ENCODE data around the gene DLG2.

DNA sequence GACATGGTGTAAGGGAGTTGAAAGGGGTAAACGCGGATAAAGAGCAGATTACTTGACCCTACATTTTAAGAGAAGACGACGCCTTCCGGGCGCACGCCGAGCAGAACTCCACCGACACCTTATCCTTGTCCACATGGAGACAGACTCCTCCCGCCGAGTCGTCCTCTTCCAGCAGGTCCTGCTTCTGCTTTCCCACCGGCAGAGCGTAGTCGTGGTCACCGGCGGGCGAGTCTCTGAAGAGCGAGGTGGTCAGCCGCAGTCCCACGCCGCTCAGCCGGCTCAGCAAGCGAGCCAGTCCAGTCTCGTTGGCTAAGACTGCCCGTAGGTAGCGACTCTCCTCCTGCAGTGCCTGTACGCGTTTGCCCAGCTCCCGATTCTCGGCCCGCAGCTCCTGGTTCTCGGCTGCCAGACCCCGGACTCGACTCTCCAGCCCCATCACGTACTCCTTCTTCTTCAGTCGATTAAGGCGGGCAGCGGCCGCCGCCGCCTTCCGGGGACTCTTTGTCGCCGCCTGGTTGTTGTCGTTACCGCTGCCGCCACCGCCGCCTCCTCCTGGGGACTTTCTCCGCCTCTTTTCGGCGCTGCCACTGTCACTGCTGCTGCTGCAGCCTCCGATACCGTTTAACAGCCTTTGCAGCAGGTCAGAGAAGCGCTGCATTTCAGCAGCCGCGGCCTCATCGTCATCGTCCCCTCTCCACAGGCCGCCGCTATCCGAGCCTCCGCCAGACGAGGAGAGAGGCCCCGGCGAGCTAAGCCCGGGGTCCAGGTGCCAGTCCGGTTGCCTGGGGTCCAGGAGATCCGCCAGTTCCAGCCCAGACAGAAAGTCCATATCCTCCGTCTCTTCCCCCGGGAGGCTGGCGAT is 36.8 kb upstream of the DLG2 start:
- TF ChIP-seq CTCF (IDR thresholded peaks at IDR 0.05; ENCODE audit: insufficient read depth, low read length) (peak; percentile 35), POLR2AphosphoS5 (IDR thresholded peaks at IDR 0.05; ENCODE audit: low read depth) (peak; percentile 18; the same call in 1 of the 2 replicates), SPI1 (IDR thresholded peaks at IDR 0.05; ENCODE audit: borderline replicate concordance, low read depth) (no peak), GABPA (IDR thresholded peaks at IDR 0.05; ENCODE audit: low read depth) (0 out of 2 replicates have a peak, but pooled peaks have one; percentile 27)
- TF ChIP-seq, protein P1, sequence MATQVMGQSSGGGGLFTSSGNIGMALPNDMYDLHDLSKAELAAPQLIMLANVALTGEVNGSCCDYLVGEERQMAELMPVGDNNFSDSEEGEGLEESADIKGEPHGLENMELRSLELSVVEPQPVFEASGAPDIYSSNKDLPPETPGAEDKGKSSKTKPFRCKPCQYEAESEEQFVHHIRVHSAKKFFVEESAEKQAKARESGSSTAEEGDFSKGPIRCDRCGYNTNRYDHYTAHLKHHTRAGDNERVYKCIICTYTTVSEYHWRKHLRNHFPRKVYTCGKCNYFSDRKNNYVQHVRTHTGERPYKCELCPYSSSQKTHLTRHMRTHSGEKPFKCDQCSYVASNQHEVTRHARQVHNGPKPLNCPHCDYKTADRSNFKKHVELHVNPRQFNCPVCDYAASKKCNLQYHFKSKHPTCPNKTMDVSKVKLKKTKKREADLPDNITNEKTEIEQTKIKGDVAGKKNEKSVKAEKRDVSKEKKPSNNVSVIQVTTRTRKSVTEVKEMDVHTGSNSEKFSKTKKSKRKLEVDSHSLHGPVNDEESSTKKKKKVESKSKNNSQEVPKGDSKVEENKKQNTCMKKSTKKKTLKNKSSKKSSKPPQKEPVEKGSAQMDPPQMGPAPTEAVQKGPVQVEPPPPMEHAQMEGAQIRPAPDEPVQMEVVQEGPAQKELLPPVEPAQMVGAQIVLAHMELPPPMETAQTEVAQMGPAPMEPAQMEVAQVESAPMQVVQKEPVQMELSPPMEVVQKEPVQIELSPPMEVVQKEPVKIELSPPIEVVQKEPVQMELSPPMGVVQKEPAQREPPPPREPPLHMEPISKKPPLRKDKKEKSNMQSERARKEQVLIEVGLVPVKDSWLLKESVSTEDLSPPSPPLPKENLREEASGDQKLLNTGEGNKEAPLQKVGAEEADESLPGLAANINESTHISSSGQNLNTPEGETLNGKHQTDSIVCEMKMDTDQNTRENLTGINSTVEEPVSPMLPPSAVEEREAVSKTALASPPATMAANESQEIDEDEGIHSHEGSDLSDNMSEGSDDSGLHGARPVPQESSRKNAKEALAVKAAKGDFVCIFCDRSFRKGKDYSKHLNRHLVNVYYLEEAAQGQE (IDR thresholded peaks at IDR 0.05; ENCODE audit: insufficient replicate concordance, low read depth): no peak
